ENCODE results near the gene KAT8.
"Not testable (repeated sequence)": the region's sequence is repeated elsewhere in the genome, so short reads cannot be mapped to it uniquely, and the experiment has no call there.

The KAT8 gene

DNA sequence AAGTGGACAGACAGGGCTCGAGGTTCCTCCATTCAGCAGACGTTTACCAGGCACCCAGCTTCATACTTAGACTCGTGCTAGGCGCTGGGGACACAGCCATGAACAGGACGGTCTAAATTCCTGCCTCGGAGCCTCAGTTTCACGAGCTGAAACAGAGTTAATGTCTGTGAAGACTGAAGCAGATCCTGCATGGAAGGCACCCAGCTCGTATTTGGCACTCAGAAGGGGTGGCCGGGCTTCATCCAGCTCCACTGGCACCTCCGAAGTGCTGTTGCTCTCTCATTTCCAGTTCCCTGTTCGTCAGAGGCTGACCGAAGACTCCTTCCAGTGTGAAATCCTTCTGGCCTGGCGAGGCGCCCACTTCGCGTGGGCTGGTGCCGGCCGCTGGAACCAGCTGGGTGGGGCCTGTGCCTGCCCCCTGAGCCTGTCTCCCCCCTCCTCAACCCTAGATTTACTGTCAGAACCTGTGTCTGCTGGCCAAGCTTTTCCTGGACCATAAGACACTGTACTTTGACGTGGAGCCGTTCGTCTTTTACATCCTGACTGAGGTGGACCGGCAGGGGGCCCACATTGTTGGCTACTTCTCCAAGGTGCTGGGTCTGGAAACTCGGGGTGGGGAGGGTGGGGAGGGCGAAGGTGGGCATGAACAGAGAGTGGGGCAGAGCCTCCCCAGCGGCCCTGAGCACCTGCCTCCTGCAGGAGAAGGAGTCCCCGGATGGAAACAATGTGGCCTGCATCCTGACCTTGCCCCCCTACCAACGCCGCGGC is 12.3 kb downstream of the KAT8 start:
- no peak for FAIRE-seq
- DNase-seq (ENCODE audit: insufficient read length, low spot score), result no peak

DNA sequence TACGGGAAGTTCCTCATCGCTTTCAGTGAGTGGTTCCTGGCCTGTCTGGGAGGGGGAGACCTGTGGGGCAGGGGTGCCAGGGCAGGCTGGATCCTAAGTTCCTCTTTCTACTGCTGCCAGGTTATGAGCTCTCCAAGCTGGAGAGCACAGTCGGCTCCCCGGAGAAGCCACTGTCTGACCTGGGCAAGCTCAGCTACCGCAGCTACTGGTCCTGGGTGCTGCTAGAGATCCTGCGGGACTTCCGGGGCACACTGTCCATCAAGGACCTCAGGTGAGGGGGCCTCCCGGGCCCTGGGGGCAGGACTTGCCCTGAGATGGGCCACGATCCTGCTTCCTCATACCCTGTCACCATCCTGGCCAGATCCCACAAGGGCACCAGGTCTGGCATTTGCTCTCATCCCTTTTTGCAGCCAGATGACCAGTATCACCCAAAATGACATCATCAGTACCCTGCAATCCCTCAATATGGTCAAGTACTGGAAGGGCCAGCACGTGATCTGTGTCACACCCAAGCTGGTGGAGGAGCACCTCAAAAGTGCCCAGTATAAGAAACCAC is 12.9 kb downstream of the KAT8 start:
- no peak for DNase-seq (ENCODE audit: insufficient read length, low spot score)
- no peak for FAIRE-seq

DNA sequence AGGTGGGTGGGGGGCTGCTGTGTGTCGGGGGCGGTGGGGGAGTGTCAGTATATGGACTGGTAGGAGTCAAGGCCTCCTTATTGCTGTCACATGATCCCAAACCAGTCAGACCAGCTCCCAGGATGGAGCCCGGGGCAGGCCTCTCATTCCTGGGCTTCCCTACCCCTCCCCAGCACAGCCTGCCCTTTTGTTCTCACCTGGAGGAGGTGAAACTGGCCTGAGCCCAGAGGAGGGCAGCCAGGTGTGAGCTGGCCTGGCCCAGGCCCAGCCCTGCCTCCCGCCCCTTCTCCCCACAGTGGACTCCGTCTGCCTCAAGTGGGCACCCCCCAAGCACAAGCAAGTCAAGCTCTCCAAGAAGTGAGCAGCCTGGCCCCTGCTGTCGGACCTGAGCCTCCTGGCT is 13.4 kb downstream of the KAT8 start:
- no peak for DNase-seq (ENCODE audit: insufficient read length, low spot score)
- no peak for FAIRE-seq

DNA sequence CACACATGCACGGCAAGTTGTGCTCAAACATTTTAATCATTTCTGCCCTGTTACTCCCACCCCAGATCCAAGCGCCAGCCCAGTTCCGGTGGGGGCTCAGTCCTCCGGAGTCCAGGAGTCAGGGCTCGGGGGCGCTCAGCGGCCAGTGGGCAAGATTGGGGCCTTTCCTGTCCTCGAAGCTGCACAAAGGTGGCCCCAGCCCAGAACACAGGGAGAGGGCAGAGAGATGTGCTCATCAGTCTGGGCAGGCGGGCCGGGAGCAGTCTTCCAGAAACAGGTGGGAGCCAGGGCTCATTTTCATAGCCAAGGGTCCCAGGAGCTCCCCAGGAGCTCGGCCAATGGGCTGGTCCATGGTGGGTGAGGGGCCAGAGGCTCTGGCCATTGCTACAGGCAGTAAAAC is 14.0 kb downstream of the KAT8 start:
- no peak for FAIRE-seq
- DNase-seq (ENCODE audit: insufficient read length, low spot score), result no peak

DNA sequence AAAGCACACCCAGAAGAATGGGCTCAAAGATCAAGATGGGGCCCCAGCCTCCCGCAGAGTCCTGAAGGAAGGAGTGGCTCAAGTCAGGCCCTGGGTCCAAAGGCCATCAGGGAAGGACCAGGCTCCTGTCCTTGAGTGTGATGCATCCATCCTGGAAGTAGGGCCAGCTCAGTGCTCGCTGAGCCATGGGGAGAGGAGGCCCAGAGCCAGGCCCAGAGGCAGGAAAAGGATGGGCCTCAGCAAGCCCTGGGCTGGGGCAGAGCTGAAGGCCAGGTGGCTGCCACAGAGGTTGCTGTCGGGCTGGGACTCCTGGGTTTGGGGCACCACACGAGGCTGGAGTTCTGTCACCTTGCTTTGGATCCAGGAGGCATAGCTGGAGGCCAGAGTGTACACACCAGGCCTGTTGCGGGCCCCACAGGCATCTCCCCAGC is 14.4 kb downstream of the KAT8 start:
- FAIRE-seq (no peak), DNase-seq (ENCODE audit: insufficient read length, low spot score) (no peak)

DNA sequence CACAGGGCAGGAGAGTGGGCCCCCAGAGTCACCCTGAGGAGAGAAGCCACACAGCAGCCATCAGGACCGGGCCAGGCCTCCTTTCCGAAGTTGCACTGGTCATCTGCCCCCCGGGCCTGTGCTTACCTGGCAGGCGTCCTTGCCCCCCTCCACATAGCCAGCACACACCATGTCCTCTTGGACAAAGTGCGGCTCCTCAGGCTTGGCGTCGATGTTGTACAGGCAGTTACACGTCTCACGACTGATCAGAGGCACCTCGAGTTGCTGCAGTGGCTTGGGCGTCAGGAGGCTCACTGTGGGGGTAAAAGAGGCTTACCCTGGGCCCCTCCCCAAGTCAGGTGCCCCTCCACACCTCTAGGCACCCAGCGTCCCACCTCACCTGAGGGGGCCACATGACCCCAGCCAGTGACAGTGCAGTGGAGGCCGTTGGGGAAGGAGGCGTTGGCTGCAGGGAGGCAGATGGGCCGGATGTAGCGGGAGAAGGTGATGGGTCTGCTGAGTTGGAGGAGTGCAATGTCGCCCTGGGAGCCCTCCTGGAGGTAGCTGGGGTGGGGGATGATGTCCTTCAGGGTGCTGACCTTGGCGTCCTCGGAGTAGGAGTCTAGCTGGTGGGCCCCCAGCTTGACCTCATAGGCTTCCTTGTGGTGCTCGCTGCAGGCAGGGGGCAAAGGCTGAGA is 15.0 kb downstream of the KAT8 start:
- no peak for FAIRE-seq
- no peak for DNase-seq (ENCODE audit: insufficient read length, low spot score)

DNA sequence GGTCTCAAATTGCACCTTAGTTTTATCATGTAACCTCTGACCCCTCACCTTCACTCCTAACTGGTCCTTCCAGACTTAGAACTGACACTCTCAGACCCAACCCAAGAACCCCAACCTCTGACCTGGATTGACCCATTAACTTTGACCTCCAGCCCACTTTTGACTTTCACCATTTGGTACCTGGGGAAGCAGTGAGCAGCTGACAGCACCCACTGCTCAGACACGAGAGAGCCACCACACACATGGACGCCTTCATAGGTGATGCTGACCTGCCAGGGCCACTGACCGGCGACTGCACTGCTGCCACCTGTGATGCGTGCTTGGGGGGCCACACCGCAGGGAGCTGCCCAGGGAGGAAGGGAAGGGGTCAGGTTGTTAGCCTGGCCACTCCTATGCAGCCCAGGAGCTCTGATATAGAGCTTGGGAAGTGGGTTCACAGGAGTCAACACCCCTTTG is 15.6 kb downstream of the KAT8 start:
- no peak for FAIRE-seq
- DNase-seq (ENCODE audit: insufficient read length, low spot score), result no peak

DNA sequence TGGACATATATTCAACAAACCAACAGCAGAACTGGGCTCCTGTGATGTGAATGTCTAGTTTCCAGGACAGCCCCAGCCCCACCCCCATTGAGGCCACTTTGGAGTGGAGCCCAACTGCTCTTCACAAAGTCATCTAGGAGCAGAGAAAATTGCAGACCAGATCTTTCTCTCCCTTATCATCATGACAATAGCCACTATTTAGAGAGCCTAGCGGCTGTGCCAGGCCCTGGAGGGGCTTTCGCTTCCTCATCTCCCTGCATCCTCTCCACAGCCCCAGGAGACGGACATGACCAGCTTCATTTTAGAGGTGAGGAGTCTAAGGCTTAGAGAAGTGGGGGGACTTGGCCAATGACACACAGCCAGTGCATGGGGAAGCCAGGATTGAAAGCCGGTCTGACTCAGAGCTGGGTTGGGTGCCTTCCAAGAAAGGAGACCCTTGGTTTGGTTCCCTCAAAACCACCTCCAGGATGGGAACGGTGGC is 16.7 kb downstream of the KAT8 start:
- DNase-seq (ENCODE audit: insufficient read length, low spot score) (no peak), FAIRE-seq (no peak)

DNA sequence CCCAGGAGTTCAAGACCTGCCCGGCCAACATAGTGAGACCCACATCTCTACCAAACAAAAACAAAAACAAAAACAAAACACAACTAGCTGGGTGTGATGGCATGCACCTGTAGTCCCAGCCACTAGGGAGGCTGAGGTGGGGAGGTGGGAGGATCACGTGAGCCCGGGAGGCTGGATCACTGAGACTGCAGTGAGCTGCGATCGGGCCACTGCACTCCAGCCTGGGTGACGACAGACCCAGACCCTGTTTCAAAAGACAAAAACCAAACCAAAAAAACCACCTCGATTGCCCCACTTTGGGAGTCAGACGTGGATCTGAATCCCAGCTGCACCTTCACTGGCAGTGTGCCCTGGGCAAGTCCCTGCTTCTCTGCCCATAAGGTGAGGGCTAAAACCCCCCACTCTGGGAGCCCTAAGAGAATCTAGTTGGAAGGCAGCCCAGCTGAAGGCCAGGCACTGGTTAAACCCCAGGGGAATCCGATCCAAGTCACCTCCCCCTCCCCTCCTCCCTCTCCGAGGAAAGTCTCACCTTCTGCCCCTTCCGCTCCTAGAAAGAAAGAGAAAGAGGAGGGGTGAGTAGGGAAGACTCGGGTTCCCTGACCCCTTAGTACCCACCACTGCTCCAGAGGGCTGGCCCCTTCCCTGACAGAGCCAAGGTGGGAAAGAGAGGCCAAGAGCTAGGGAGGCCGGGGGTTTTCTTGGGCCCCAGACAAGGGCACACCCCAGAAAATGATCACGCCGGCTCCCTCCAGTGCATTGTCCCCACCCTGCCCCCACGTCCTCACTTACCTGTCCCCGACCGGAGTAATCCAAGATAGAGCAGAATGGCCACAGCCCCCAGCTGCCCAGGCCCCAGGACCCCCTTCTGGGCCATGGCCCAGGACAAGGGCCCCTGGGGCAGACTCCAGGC is 17.4 kb downstream of the KAT8 start:
- FAIRE-seq (no peak), DNase-seq (ENCODE audit: insufficient read length, low spot score) (no peak)

DNA sequence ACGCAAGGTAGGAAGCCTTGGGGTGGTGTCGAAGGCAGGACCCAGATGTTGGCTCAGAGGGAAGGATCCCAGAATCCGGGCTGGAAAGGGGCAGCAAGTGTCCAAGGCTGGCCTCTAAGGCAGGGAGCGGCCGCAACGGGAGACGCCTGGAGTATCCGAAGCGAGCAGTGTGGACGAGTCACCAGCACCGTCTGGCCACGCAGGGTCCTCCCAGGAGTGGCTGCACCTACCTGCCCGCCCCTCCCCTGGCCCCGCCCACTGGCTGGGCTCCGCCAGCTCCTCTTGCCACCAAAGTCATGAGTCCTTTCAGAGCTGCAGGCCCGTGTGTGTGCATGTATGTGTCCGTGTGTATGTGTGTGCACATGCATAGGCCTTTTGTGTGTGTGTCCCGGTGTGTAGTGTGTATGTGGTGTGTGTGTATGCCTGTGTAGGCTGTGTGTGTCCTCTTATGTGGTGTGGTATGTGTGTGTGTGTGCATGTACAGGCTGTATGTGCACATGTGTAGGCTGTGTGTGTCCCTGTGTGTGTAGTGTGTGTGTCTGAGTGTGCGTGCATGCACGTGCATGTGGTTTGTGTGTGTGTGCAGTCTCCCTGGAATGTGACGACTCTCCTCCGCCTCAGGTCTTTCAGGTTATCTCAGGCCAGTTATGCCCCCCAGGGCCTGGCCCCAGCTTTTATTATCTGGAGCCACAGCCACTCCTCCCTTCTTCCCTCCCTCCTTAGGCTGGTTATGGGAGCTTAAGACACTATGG is 18.2 kb downstream of the KAT8 start, which contains the start of gene PRSS8:
Gene PRSS8 (minus strand): TSS at position 193 of the 752 bp plus-strand sequence. CDS start 229 bp downstream, outside the sequence.
- DNase-seq (ENCODE audit: insufficient read length, low spot score) (no peak), FAIRE-seq (no peak)

DNA sequence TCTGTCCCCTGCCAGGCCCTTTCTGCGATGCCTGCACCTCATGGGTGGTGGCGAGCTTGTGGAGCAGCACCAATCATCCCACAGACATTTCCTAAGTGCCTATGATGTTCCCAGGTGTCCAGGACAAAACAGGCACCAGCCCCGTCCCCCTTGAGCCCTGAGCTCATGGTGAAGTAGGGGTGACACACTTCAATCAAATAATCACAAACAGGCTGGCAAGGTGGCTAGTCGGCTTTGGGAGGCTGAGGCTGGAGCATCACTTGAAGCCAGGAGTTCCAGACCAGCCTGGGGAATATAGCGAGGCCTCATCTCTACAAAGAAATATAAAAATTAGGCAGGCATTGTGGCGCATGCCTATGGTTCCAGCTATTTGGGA is 18.8 kb downstream of the KAT8 start:
- no peak for FAIRE-seq
- DNase-seq (ENCODE audit: insufficient read length, low spot score), result no peak

DNA sequence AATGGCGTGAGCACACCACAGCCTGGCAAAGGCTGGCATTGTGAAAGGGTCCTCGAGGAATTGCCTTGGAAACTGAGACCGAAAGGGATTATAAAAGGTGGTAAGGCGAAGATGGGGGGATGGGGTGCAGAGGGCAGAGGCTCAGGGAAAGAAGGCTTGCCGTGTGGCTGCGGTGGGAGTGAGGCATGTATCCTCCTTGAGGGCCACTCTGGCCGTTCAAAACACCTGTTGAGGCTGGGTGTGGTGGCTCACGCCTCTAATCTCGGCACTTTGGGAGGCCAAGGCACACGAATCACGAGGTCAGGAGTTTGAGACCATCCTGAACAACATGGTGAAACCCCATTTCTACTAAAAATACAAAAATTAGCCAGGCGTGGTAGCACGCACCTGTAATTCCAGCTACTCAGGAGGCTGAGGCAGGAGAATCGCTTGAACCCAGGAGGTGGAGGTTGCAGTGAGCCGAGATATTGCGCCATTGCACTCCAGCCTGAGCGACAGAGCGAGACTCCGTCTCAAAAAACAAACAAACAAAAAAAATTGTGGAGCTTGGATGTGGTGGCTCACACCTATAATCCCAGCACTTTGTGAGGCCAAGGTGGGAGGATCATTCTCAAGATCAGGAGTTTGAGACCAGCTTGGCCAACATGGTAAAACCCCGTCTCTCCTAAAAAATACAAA is 19.5 kb downstream of the KAT8 start:
- FAIRE-seq; DNase-seq (ENCODE audit: insufficient read length, low spot score): not testable (repeated sequence)

DNA sequence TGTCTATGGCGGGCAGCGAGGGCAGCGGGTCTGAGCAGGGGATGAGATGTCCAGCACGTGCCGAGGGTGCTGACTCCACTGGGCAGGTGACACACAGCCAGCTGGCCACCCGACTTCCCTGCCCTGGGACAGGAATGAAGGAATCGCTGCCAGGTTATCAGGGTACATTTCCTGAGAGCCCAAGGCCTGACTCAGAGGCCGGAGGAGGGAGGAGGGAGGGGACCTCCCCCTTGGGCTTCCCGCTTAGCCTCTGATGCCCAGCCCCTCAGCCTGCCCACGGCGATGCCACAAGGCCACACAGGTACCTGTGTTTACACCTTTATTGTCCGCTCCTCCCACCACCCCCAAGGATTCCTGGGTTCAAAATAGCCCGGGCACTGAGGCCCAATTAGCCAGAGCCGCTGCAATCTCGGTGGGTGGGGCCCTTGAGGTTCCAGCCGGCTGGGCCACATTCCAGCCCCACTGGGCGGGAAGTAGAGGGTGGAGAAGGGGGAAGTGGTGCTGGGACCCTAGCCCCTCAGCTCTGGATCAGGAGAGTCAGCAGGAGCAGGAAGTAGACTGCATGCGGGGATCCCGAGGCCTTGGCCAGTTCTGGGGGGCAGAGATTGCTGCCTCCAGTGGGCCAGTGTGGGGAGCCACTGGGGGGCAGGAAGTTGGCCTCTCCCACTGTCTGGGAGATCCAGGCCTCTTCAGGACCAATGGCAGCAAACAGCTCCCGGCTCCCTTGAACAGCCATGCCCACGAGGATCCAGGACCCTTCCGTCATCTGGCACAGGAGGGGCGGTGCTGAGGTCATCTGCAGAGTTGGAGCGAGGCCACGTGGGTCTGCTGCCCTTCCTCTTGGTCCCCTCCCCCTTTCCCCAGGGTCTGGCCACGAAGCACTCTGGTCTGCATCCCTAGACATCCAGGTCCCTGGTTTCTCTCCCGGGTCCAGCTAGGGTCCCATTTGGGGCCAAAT is 21.4 kb downstream of the KAT8 start:
- DNase-seq (ENCODE audit: insufficient read length, low spot score) (no peak), FAIRE-seq (no peak)

DNA sequence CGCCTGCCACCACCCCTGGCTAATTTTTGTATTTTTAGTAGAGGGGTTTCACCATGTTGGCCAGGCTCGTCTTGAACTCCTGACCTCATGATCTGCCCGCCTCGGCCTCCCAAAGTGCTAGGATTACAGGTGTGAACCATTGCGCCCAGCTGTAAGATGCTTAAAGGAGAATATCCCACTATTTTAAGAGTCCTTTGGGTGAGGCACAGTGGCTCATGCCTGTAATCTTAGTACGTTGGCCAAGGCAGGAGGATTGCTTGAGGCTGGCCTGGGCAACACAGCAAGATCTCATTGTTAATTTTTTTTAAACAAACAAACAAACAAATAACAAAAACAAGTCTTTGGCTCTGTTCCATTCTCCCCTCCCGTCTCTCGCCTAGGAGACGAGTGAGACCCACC is 23.6 kb downstream of the KAT8 start:
- not testable (repeated sequence) for DNase-seq (ENCODE audit: insufficient read length, low spot score); FAIRE-seq

DNA sequence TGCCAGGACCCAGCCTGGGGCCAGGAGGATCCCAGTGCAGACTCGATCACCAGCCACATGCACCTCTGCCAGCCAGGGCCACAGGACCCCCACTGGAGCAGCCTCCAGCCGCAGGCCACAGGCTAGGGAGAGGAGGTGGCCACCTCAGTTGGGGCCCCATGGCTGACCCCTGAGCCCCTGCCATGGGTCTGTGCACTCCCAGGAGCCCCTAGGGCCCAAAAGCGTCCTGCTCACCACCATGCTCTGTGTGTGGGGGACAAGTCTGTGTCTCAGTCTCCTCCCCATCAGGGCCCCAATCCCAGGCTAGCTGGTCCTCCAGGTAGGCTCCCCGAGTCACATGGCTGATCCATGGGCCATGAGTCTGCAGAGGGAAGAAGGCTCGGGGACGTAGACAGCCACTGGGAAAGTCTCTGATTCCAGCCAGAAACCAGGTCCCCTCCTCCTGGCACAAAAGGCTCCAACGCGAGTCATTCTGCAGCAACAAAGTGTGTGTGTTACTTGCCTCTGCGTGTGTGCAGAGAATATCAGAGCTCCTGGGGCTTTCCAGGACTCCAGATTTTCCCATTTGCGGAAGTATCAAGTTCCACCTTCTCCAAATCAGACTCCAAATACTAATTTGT is 24.1 kb downstream of the KAT8 start:
- DNase-seq (ENCODE audit: insufficient read length, low spot score), result no peak
- FAIRE-seq, result no peak

DNA sequence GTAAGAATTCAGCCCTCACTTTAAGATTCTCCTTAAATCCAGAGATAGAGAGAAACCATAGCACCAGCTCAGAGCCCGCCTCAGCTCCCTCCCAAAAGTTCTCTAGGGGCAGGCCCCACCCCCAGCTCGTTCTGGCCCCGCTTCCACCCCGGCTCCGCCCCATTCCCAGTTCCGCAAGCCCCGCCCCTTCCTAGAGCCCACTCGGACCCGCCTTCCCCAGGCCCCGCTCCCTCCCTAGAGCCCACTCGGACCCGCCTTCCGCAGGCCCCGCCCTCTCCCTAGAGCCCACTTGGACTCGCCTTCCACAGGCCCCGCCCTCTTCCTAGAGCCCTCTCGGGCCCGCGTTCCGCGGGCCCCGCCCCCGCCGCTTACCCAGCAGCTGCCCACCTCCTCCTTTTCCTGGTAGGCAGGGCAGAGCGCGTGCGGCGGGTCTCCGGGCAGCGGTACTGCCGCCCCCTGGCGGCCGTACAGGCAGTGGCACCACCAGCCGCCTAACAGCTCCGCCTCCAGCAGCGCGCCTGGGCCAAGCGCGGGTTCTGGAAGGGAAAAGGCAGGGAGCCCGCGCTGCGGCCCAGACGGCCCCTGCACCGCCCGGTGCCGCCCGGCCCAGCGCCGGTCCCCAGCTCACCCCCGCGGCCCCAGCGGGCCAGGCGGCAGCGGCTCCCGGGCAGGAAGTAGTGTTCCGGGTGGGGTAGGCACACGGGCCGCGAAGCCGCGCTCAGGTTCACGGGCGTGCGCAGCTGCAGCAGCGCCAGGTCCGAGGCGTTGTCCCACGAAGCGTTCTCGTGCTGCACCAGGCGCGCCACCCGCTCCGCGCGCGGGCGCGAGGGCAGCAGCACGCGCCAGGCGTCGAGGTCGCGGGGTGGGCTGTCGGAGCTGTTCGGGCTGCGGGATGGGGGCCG is 24.9 kb downstream of the KAT8 start:
- DNase-seq (ENCODE audit: insufficient read length, low spot score), result peak; percentile 100
- FAIRE-seq, result peak; percentile 93

All from GM19239 (cell line).